Activated naive CD4-positive, alpha-beta T cell treated with anti-CD3 and anti-CD28 coated beads for 36 hours (primary cell): ENCODE measurements around the gene PIK3C2G. TPM values are rescaled to one million over a fixed set of nuclear protein-coding genes. Genes with fewer than 3 reads are reported as not detected.

Experiments
- CTCF ChIA-PET: fragments of 350-600 bp; sonication (Branson Sonifier 250); formaldehyde crosslinking; loops from one replicate; lab custom pipeline; 2021; ENCODE audit warnings: antibody characterized with exemption; lab: Charles Lee
- DNase-seq: peaks from one replicate; pipeline ENCODE4 v3.0.0-alpha.2; 2020
- H3K27ac Mint-ChIP-seq: one replicate; pipeline ENCODE4 v1.8.0; 2021; ENCODE audit warnings: mild to moderate bottlenecking, mixed read lengths
- H3K27me3 Mint-ChIP-seq: one replicate; pipeline ENCODE4 v1.8.0; 2021; ENCODE audit warnings: low read depth, mixed read lengths
- H3K36me3 Mint-ChIP-seq: one replicate; pipeline ENCODE4 v1.8.0; 2021; ENCODE audit warnings: low read depth, mixed read lengths
- H3K4me1 Mint-ChIP-seq: one replicate; pipeline ENCODE4 v1.8.0; 2021; ENCODE audit warnings: low read depth, mixed read lengths
- H3K4me3 Mint-ChIP-seq: one replicate; pipeline ENCODE4 v1.8.0; 2021; ENCODE audit warnings: mild to moderate bottlenecking, moderate library complexity, mixed read lengths
- H3K9me3 Mint-ChIP-seq: one replicate; pipeline ENCODE4 v1.8.0; 2021; ENCODE audit warnings: mixed read lengths
- intact Hi-C: fragments of 100-400 bp; cut with micrococcal nuclease; formaldehyde crosslinking; loops from one replicate; pipeline ENCODE4 v1.15.1; 2023
- total RNA-seq, 2 experiments: library from RNA; stranded (reverse); gene quantifications; one replicate each; pipeline ENCODE4 v1.2.3, GENCODE V29; 2021

Gene PIK3C2G
- total RNA-seq, 2 experiments from 2014 or later: not detected

DNA sequence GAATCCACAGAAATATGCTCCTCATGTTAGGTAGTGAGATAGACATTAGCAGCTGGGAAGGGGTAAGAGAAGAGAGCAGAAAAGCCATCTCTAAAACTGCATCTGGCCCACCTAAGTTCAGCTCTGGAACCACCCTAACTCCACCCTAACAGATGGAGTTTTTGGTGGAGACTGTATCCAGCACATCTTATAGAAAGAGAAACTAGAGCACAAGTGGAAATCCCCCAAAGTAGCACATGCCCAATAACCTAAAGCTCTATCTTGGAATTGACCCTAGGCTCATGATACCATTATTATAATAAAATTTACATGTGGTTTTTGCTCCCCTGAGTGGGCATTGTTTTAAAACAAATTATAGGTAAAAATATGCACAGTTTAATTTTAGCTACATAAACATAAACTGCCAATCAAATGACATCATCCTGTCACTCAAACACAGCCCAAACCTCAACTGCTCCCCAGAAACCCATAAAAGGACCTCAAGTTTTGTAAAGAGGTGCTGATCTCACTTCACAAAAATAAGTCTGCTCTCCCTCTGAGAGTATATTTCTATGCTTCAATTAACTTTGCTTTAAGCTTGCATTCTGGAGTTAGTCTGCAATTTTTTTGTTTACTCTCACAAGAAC lies 206.4 kb downstream of the PIK3C2G start:
- Mint-ChIP-seq H3K27me3 (no peaks in the 10 kb centered on the region), H3K4me3 (no peak overlapping the region), H3K4me1 (no peaks in the 10 kb centered on the region), H3K27ac (no peak overlapping the region), H3K36me3 (no peaks in the 10 kb centered on the region), H3K9me3 (peaks cover 3% of the 10 kb centered on the region)
- DNase-seq: no peak
- intact Hi-C loops: no loop called here
- CTCF ChIA-PET: interaction anchor here (0.6 kb wide), 1 partner anchor 99 kb away, joined by 3 read pairs; no protein-coding TSS in a partner anchor

DNA sequence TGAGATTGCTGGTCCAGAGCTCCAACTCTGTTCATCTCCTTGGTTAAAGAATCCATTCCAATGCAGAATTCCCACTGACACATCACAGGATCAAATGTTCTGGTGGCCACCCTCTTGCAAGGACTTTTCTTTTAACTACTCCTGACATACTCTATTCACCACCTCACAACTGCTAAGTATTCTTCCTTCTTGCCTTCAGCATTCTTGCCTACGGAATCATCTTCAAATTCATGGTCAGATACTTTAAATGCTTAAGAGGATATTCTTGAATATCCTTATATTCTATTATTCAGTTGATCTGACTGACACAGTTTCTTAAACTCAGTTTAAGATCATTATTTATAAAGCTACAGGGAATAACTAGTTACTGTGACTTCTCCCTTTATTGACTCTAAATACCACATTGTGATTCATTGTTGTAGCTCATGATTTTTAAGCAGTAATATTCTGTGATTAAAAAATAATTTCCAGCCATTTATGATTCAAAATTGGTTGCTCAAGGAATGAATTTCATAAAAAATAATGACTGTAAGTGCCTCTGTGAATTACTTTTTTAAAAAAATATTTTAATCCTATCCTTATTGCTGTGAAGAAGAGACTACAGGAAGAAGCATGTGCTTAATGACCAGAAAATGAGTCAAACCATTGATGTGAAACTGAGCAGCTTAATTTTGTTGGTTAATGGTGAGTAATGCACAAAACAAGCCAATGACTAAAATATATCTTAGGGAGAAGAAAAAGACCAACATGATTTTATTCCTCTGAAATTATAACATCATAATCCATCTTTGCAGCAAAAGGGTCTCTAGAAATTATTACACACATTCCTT lies 207.1 kb downstream of the PIK3C2G start:
- no peak for DNase-seq
- CTCF ChIA-PET: interaction anchor here (0.6 kb wide), 1 partner anchor 98 kb away, joined by 3 read pairs; no protein-coding TSS in a partner anchor
- H3K27me3 Mint-ChIP-seq: no peaks in the 10 kb centered on the region
- no peaks in the 10 kb centered on the region for H3K4me1 Mint-ChIP-seq
- H3K4me3 Mint-ChIP-seq: no peak overlapping the region
- no peaks in the 10 kb centered on the region for H3K36me3 Mint-ChIP-seq
- no peak overlapping the region for H3K27ac Mint-ChIP-seq
- peaks cover 3% of the 10 kb centered on the region for H3K9me3 Mint-ChIP-seq
- intact Hi-C loops: no loop called here

DNA sequence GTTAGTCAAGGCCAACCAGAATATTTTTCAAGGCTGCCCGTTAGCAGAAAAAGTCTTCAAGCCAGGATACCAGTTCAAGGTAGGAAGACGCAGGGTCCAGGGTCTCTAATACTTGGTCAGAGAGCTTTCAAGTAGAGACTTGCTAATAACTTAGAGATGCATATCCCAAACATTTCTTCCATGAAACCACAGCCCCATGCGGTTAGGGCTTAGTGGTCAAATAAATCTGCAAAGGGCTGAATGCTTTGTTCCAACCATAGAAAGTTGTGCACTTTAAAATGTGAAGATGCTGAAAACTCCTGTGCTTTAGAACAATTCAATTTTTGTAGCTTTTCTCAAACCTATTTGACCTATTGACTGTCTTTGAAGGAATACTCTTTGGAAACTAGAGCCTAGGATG lies 208.9 kb downstream of the PIK3C2G start:
- Mint-ChIP-seq H3K9me3 (no peaks in the 10 kb centered on the region), H3K27ac (no peak overlapping the region), H3K27me3 (no peaks in the 10 kb centered on the region), H3K36me3 (no peaks in the 10 kb centered on the region), H3K4me3 (no peak overlapping the region), H3K4me1 (no peaks in the 10 kb centered on the region)
- intact Hi-C loops: no loop called here
- DNase-seq: no peak
- CTCF ChIA-PET: no interaction called here

DNA sequence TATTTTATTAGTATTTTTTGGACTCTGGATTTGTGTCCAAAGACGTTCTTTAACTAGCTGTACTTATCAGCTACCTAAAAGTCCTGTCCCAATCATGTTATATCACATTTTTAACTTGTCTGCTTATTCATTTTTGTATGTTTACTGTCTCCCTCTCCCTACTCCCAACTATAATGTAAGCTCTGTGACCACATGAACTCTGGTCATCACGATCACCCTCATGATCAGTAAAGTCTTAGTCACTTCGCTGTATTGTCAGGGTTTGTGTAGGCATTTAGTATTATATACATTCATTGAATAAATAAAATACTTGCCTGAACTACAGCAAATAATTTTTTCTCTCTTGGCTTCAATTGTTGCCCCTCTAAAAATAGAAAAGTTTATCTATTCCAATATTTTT lies 211.0 kb downstream of the PIK3C2G start:
- DNase-seq: no peak
- H3K4me3 Mint-ChIP-seq: no peak overlapping the region
- no peaks in the 10 kb centered on the region for H3K9me3 Mint-ChIP-seq
- CTCF ChIA-PET: no interaction called here
- no peaks in the 10 kb centered on the region for H3K36me3 Mint-ChIP-seq
- H3K27me3 Mint-ChIP-seq: no peaks in the 10 kb centered on the region
- H3K27ac Mint-ChIP-seq: no peak overlapping the region
- no peaks in the 10 kb centered on the region for H3K4me1 Mint-ChIP-seq
- intact Hi-C loops: no loop called here

DNA sequence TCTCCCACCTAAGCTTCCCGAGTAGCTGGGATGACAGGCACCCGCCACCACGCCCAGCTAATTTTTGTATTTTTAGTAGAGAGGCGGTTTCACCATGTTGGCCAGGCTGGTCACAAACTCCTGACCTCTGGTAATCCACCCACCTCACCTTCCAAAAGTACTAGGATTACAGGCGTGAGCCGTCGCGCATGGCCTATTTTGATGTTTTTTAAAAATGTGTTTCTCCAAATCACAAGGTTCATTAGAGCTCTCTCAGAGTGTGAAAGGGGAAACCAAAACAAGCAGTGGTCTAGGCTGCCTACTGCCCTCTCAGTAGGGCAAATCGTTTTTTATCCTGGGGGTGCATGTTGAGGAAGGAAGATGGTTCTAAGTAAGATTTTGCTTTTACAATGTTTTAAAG lies 211.5 kb downstream of the PIK3C2G start:
- CTCF ChIA-PET: interaction anchor here (0.7 kb wide), 1 partner anchor 1484 kb away, joined by 3 read pairs; no protein-coding TSS in a partner anchor
- Mint-ChIP-seq H3K27ac (no peak overlapping the region), H3K27me3 (no peaks in the 10 kb centered on the region), H3K4me1 (no peaks in the 10 kb centered on the region), H3K4me3 (no peak overlapping the region), H3K9me3 (no peaks in the 10 kb centered on the region), H3K36me3 (no peaks in the 10 kb centered on the region)
- no peak for DNase-seq
- intact Hi-C loops: no loop called here

DNA sequence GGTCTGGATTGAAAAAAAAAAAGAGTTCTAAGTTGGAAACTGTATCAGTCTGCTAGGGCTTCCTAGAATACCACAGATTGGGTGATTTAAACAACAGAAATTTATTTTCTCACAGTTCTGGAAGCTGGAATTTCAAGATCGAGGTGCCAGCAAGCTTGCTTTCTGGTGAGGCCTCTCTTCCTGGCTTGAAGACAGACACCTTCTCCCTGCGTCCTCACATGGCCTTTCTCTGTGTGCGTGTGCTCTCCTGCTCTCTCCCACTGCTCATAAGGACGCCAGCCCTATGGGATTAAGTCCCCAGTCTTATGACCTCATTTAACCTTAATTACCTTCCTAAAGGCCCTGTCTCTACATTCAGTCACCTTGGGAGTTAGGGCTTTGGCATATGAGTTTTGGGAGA lies 215.5 kb downstream of the PIK3C2G start:
- Mint-ChIP-seq H3K4me1 (no peaks in the 10 kb centered on the region), H3K27me3 (no peaks in the 10 kb centered on the region), H3K36me3 (no peaks in the 10 kb centered on the region), H3K9me3 (peaks cover 6% of the 10 kb centered on the region), H3K27ac (no peak overlapping the region), H3K4me3 (no peak overlapping the region)
- no peak for DNase-seq
- CTCF ChIA-PET: no interaction called here
- intact Hi-C loops: no loop called here

DNA sequence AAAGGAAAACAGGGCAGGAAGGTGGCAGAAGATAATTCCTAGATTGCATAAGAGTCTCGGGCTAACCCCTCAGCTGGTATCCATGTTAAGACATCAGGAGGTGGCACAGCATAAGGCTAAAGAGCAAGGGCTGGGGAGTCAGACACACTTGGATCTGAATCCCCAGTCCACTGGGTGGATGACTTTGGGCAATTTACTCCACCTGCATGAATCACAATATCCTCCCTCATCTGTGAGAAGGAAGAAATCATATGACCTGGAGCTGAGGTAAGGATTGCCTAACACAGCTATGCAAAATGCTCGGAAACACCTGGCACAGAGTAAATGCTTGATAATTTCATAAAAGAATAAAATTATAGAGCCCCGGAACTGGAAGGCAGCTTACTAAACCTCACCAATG lies 217.9 kb downstream of the PIK3C2G start:
- Mint-ChIP-seq H3K4me3 (no peak overlapping the region), H3K27ac (no peak overlapping the region), H3K4me1 (no peaks in the 10 kb centered on the region), H3K27me3 (no peaks in the 10 kb centered on the region), H3K36me3 (no peaks in the 10 kb centered on the region), H3K9me3 (peaks cover 11% of the 10 kb centered on the region)
- DNase-seq: no peak
- CTCF ChIA-PET: no interaction called here
- intact Hi-C loops: no loop called here

DNA sequence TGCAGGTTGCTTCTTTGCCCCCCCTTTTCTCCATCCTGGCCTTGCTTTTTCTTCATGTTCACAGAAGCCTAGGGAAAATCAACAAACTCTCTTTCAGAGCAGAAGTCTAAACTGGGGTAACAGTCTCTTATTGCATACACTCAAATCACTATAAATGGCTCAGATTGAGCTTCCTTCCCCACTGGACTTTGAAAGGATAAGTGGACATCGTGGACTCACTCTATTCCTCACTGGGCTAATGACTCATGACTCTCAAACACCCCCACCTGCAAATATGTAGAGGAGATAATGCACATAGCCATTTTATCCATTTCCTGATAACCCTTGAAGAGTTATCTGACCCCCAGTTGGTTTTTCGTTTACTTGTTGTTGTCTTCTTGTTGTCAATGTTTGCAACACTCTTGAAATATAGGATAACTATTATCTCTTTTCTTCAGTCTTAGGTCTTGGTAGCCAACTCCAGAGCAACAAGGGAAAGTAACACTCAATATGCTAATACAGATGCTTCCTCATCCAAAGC lies 221.3 kb downstream of the PIK3C2G start:
- Mint-ChIP-seq H3K36me3 (no peaks in the 10 kb centered on the region), H3K27me3 (no peaks in the 10 kb centered on the region), H3K4me3 (no peak overlapping the region), H3K4me1 (no peaks in the 10 kb centered on the region), H3K9me3 (peaks cover 13% of the 10 kb centered on the region), H3K27ac (no peak overlapping the region)
- no peak for DNase-seq
- intact Hi-C loops: no loop called here
- CTCF ChIA-PET: no interaction called here

DNA sequence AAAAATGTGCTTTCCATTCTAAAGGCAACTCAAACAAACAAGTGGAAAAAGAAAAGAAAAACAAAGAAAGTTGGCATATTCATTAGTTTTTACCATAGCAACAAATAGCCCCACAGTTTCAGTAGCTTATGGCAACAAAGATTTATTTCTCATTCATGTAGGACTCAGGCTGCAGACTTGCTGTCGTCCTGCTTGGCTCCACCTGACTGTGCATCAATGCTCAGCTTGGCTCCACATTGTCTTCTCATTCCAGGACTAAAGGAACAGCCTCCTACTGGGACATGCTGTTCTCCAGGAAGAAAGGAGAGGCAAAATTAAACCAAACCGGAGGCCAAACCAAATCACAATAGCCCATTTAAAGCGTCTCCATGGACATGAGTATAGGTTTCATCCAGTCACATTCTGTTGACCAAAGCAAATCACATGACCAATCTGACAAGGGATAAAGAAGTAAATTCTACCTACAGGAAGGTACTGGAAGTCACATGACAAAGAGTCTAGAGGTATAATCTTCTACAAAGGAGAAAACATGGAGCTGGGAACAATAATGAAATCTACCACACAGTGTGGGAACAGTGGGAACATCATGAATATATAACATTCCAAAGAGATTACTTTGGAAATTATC lies 222.5 kb downstream of the PIK3C2G start:
- Mint-ChIP-seq H3K27ac (no peak overlapping the region), H3K9me3 (peaks cover 13% of the 10 kb centered on the region), H3K4me1 (no peaks in the 10 kb centered on the region), H3K27me3 (no peaks in the 10 kb centered on the region), H3K36me3 (no peaks in the 10 kb centered on the region), H3K4me3 (no peak overlapping the region)
- CTCF ChIA-PET: no interaction called here
- DNase-seq: no peak
- intact Hi-C loops: no loop called here

DNA sequence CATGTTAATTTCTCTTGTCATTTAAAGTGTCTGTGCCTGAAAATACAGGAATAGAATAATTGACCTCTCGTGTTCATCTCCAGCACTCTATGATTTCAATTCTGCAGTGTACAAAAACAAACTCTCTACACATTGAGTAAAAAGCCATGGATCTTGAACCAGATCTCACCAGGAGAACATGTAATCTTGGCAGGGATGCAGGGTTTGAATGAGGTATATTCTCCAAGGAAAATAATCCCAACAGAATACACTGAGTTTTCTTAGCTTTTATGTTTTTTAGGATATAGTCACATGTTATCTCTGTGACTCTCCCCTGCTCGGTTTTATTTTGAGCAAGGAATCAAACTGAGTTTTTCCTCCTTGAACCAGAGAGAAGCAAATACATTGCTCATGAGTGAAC lies 224.7 kb downstream of the PIK3C2G start:
- CTCF ChIA-PET: no interaction called here
- no peaks in the 10 kb centered on the region for H3K4me1 Mint-ChIP-seq
- DNase-seq: no peak
- H3K36me3 Mint-ChIP-seq: no peaks in the 10 kb centered on the region
- H3K4me3 Mint-ChIP-seq: no peak overlapping the region
- intact Hi-C loops: no loop called here
- H3K9me3 Mint-ChIP-seq: peaks cover 7% of the 10 kb centered on the region
- no peaks in the 10 kb centered on the region for H3K27me3 Mint-ChIP-seq
- H3K27ac Mint-ChIP-seq: no peak overlapping the region

DNA sequence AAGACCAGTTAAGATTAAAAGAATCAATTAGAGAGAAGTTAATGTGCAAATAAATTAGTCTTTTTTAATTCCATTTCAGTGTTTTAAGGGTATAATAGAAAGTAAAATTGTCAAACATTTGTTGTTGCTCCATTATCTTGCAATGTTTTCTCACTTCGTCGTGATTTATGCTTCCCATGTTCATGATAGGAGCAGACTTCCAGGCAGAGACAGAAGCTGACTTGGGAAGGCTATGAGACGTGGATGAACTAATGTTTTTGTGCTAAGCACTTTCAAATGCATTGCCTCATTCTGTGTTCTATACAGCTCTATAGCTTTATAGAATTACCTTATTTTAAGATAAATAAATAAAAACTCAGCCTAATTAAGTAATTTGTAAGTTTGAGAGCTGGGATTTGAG lies 226.2 kb downstream of the PIK3C2G start:
- intact Hi-C loops: no loop called here
- H3K9me3 Mint-ChIP-seq: peaks cover 8% of the 10 kb centered on the region
- H3K4me1 Mint-ChIP-seq: no peaks in the 10 kb centered on the region
- no peaks in the 10 kb centered on the region for H3K36me3 Mint-ChIP-seq
- CTCF ChIA-PET: no interaction called here
- no peak overlapping the region for H3K27ac Mint-ChIP-seq
- H3K27me3 Mint-ChIP-seq: no peaks in the 10 kb centered on the region
- no peak overlapping the region for H3K4me3 Mint-ChIP-seq
- DNase-seq: no peak

DNA sequence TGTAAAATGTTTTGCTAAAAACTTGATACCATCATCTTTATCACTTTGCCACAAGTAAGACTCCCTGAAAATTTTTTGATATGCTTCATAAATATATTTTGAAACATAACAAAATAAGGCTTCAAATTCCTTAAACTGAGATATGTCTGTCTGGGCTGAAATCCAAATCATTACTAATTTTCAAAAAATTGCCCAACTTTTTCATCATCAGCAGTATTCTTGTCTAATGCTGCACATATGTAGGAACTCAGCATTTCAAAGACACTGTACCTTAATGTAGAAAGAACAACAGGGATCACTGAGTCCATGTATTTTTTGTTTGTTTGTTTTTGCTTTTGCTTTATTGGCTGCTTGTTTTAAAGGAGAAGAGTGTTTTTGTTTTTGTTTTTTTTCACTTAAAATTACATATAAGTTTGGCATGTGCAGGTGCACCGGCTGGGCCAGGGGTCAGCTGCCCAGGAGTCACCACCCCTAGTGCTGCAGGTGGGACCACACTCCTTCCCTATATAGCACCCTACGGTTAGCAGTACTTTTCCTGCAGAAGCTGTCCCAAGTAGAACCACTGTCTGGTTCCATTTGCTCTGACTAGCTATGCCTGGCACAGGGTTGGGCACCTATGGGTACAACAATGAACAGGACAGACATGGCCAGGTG lies 231.2 kb downstream of the PIK3C2G start:
- CTCF ChIA-PET: no interaction called here
- Mint-ChIP-seq H3K4me1 (no peaks in the 10 kb centered on the region), H3K4me3 (no peak overlapping the region), H3K36me3 (no peaks in the 10 kb centered on the region), H3K27ac (no peak overlapping the region), H3K9me3 (peaks cover 1% of the 10 kb centered on the region), H3K27me3 (no peaks in the 10 kb centered on the region)
- intact Hi-C loops: no loop called here
- no peak for DNase-seq
